GM12878 (cell line): Measurements from ENCODE around the gene IL3RA. TPM values are rescaled to one million over a fixed set of nuclear protein-coding genes. Genes with fewer than 3 reads are reported as not detected.

Source experiments
- ATAC-seq: fragments of 200-7000 bp; cut with Tn5 transposase; 3 replicates; pipeline ENCODE4 v1.9.1; 2020; ENCODE audit warnings: mild to moderate bottlenecking, moderate library complexity
- BruUV-seq: library from RNA; stranded (reverse); fragments of 400-500 nt; replicated peaks from 2 replicates; lab custom pipeline; 2021; lab: Mats Ljungman, UMichigan
- CTCF ChIA-PET: fragments of 300-600 bp; sonication (Branson Sonifier 250); formaldehyde crosslinking; extraction: SDS; loops from one replicate; lab custom pipeline; 2021; ENCODE audit warnings: inconsistent platforms; lab: Yijun Ruan, JAX
- POLR2A ChIA-PET: fragments of 350-600 bp; formaldehyde crosslinking; extraction: SDS; loops from one replicate; lab custom pipeline; 2021; ENCODE audit warnings: inconsistent platforms; lab: Charles Lee
- RAD21 ChIA-PET: fragments of 300-600 bp; sonication (Branson Sonifier 250); formaldehyde crosslinking; loops from one replicate; lab custom pipeline; 2023; ENCODE audit warnings: antibody characterized with exemption; ENCODE audit not compliant: unreplicated experiment; lab: Charles Lee
- SMC1A ChIA-PET: fragments of 300-600 bp; sonication (Branson Sonifier 250); formaldehyde crosslinking; loops from one replicate; lab custom pipeline; 2023; ENCODE audit not compliant: unreplicated experiment, uncharacterized antibody; lab: Charles Lee
- DNase-seq: peaks from one replicate; pipeline ENCODE4 v3.0.0-alpha.2; 2011; ENCODE audit warnings: low read depth, low spot score
- FAIRE-seq: peaks from 3 replicates; lab custom pipeline; 2011; peaks lifted over from hg19 to GRCh38; lab: Jason Lieb, UNC
- H2AFZ ChIP-seq: 2 replicates; pipeline ENCODE4 v1.6.0; 2011; ENCODE audit warnings: low read depth, low read length, control low read depth; ENCODE audit not compliant: control insufficient read depth
- H3K27ac ChIP-seq: 2 replicates; pipeline ENCODE4 v1.5.1; 2011; ENCODE audit warnings: control low read depth; ENCODE audit not compliant: control insufficient read depth, insufficient read depth
- H3K27me3 ChIP-seq, 2 experiments: replicated peaks in 1 of 2; 2 replicates each; pipeline versions ENCODE4 v1.6.0 to v1.6.1; 2011; ENCODE audit warnings: low read length in 1 of 2; ENCODE audit not compliant: control insufficient read depth in 2 of 2, insufficient read depth in 2 of 2
- H3K36me3 ChIP-seq, 2 experiments: 2 replicates each; pipeline ENCODE4 v1.5.1; 2011; ENCODE audit warnings: low read length in 1 of 2; ENCODE audit not compliant: control insufficient read depth in 2 of 2, insufficient read depth in 2 of 2
- H3K4me1 ChIP-seq: 2 replicates; pipeline ENCODE4 v1.6.1; 2011; ENCODE audit warnings: mild to moderate bottlenecking, low read length, moderate library complexity, mixed read lengths; ENCODE audit not compliant: control insufficient read depth, insufficient read depth
- H3K4me2 ChIP-seq: 2 replicates; pipeline ENCODE4 v1.6.0; 2011; ENCODE audit warnings: control low read depth; ENCODE audit not compliant: control insufficient read depth, insufficient read depth
- H3K4me3 ChIP-seq: fragments of 200-600 bp; sonication (generic); 2 replicates; pipeline ENCODE4 v1.5.1; 2016
- H3K79me2 ChIP-seq: 2 replicates; pipeline ENCODE4 v1.6.0; 2011; ENCODE audit warnings: low read length; ENCODE audit not compliant: control insufficient read depth, insufficient read depth
- H3K9ac ChIP-seq: 2 replicates; pipeline ENCODE4 v1.8.0; 2011; ENCODE audit warnings: low read length, control low read depth, mixed read lengths; ENCODE audit not compliant: control insufficient read depth, insufficient read depth
- H3K9me3 ChIP-seq: replicated peaks from 3 replicates; pipeline ENCODE4 v1.5.1; 2011; ENCODE audit warnings: mild to moderate bottlenecking, low read length; ENCODE audit not compliant: control insufficient read depth, insufficient read depth
- H4K20me1 ChIP-seq: 2 replicates; pipeline ENCODE4 v1.6.0; 2011; ENCODE audit not compliant: control insufficient read depth, insufficient read depth
- EED ChIP-seq: sonication (generic); IDR thresholded peaks from 2 replicates; pipeline ENCODE4 v1.6.1; 2016; ENCODE audit warnings: antibody characterized with exemption, low read depth
- HDGF ChIP-seq: fragments of 450-650 bp; IDR thresholded peaks from 2 replicates; pipeline ENCODE4 v1.6.1; 2016; ENCODE audit warnings: antibody characterized with exemption
- KAT2A ChIP-seq: conservative IDR thresholded peaks from 2 replicates; pipeline ENCODE4 v1.6.1; 2011; ENCODE audit warnings: low read depth, low read length; ENCODE audit not compliant: control insufficient read depth
- POLR2A ChIP-seq: IDR thresholded peaks from 2 replicates; pipeline ENCODE4 v1.6.1; 2011; ENCODE audit warnings: low read depth, mild to moderate bottlenecking, low read length
- POLR2AphosphoS2 ChIP-seq: IDR thresholded peaks from 2 replicates; pipeline ENCODE4 v1.6.1; 2011; ENCODE audit warnings: low read depth, mild to moderate bottlenecking, low read length, improper control_type of control experiment, moderate library complexity
- POLR2AphosphoS5 ChIP-seq: IDR thresholded peaks from 2 replicates; pipeline ENCODE4 v1.6.1; 2011; ENCODE audit warnings: mild to moderate bottlenecking, low read length, inconsistent platforms
- RELA ChIP-seq: fragments of 450-650 bp; IDR thresholded peaks from 2 replicates; pipeline ENCODE4 v1.8.0; 2014; ENCODE audit warnings: borderline replicate concordance; ENCODE audit not compliant: partially characterized antibody
- TBL1XR1 ChIP-seq: IDR thresholded peaks from 2 replicates; pipeline ENCODE4 v1.6.1; 2012; ENCODE audit warnings: low read depth, low read length, improper control_type of control experiment
- whole genome bisulfite sequencing: methylation state at CpG from one replicate; pipeline ENCODE4 v1.1.6; 2016; ENCODE audit warnings: low lambda C conversion rate; ENCODE audit not compliant: insufficient replicate concordance, insufficient coverage; ENCODE audit errors: missing lambda C conversion rate; 5-methylcytosine and 5-hydroxymethylcytosine counted together
- in situ Hi-C: fragments of 300-500 bp; cut with MboI; formaldehyde crosslinking; loops from 9 replicates; pipeline ENCODE4 v1.14.3; 2018; ENCODE audit warnings: mixed read lengths
- intact Hi-C: fragments of 100-400 bp; cut with micrococcal nuclease; formaldehyde crosslinking; loops from one replicate; pipeline ENCODE4 v1.14.2; 2022; ENCODE audit not compliant: unreplicated experiment
- polyA plus RNA-seq, 11 experiments: library from polyadenylated mRNA; depleted of rRNA in 4 of 11; unstranded in 6 of 11; stranded (reverse) in 5 of 11; fragments of >200 nt; fragmentation: Nextera tagmentation in 4 of 11; fragmentation: Illumina TruSeq in 1 of 11; extraction: Ambion mirVana in 4 of 11; extraction: Trizol in 1 of 11; gene quantifications; 1 replicate in 1 of 11; 2 replicates in 10 of 11; pipeline versions ENCODE4 v1.2.1 to v1.2.3, GENCODE V29; 2011 to 2016; ENCODE audit warnings: inconsistent platforms in 2 of 11, missing spikeins in 2 of 11, low read depth in 1 of 11
- total RNA-seq, 4 experiments: library from RNA; depleted of rRNA in 3 of 4; stranded (reverse); fragments of >200 nt in 3 of 4; fragmentation: Illumina TruSeq in 1 of 4; extraction: Trizol in 1 of 4; gene quantifications; 2 replicates each; pipeline versions ENCODE4 v1.2.1 to v1.2.3, GENCODE V29; 2013 to 2021

Gene IL3RA
- total and polyA plus RNA-seq, 10 of the 15 experiments (the other 5 are each of a cell fraction or from before 2014, with no cell fraction given): 2.1 to 31.1 (median 17.9) TPM

DNA sequence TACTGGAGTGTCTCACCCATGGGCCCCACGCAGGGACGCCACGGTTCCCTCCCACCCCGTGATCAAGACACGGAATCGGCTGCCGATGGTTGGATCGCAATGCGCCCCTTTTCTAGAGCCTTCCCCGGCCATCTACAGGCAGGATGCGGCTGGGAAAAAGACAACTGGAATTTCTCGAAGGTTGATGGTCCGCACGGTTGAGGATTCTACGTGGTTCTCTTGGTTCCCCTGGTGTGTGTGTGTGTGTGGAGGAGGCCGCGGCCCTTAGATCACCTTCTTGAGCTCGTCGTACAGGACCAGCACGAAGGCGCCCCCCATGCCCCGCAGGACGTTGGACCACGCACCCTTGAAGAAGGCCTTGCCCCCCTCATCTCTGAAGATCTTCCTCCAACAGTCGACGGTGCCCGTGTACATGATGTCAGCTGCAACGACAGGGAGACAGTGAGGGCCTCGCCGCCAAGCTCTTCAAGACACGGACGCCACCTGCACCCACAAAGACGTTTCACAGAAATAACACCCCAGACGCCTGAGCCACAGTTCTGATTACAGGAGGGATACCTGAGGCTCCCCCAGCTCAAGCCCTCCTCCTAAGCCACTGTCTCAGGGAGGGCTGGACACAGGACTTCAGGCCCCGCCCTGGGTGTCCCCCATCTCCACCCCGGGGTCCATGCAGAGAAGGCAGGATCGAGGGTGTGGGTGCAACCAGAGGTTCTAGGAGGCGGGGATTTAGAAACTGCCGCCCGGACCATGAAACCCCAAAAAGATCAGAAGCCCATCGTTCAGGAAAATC, 49.9 kb downstream of the IL3RA start:
- H4K20me1 ChIP-seq: peaks cover 19% of the 10 kb centered on the region; the same call in 1 of the 2 replicates
- FAIRE-seq (no peak), DNase-seq (no peak), ATAC-seq (no peak)
- ChIA-PET POLR2A (no interaction called here), SMC1A (no interaction called here), RAD21 (no interaction called here), CTCF (no interaction called here)
- H3K27ac ChIP-seq: no peak overlapping the region
- 97% methylated on average over 41 of the region's 41 CpGs for WGBS
- H3K4me2 ChIP-seq: no peak overlapping the region
- H3K9ac ChIP-seq: no peak overlapping the region
- BruUV-seq: no TSS peak
- no peaks in the 10 kb centered on the region for H3K27me3 ChIP-seq
- H2AFZ ChIP-seq: no peak overlapping the region
- intact Hi-C loops: no loop called here
- peaks cover 43 to 53% of the 10 kb centered on the region in 2 experiments for H3K36me3 ChIP-seq
- no peak overlapping the region for H3K4me3 ChIP-seq
- in situ Hi-C loops: no loop called here
- peaks cover 8% of the 10 kb centered on the region; the same call in 1 of the 2 replicates for H3K4me1 ChIP-seq
- peaks cover 40% of the 10 kb centered on the region for H3K79me2 ChIP-seq
- TF ChIP-seq KAT2A (no peak), EED (no peak), POLR2AphosphoS5 (peak; percentile 6; the same call in 1 of the 2 replicates)
- H3K9me3 ChIP-seq: no peaks in the 10 kb centered on the region

DNA sequence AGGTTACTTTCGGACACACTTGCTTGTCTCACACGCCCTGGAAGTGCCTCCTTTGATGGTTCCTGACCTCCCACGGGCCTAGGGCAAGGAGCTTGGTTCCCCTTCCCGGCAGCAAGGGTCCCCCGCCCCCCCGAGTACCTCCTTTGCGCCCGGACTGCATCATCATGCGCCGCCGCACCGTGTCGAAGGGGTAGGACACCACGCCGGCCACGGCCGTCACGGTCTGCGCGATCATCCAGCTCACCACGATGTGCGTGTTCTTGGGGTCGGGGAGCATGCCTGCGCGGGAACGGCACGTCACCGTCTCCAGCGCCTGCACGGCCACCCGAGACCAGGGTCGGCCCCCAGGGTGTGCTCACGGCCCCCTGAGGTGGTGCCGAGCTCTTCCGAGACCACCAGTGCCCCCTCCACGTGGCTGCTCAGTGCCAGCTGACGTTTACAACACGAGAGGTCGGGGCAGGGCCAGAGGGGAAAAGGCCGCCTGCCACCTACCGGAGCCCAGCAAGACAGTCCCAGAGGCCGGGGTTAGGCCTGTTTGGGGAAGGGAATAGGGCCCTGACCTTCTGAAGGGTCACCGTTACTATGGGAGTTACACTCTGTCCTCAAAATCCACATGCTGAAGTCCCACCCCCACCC, 50.7 kb downstream of the IL3RA start:
- Histone ChIP-seq H4K20me1 (peaks cover 19% of the 10 kb centered on the region; the same call in 1 of the 2 replicates), H3K4me2 (no peak overlapping the region)
- no TSS peak for BruUV-seq
- FAIRE-seq: no peak
- TF ChIP-seq RELA: no peak
- TF ChIP-seq POLR2AphosphoS2: peak; percentile 29; the same call in 1 of the 2 replicates
- no peak for TF ChIP-seq TBL1XR1
- TF ChIP-seq POLR2AphosphoS5: peak; percentile 14; the same call in 1 of the 2 replicates
- TF ChIP-seq HDGF: no peak
- peak; percentile 73 for TF ChIP-seq POLR2A
- TF ChIP-seq, all 136 proteins: peak for 3
- ATAC-seq: no peak
- whole genome bisulfite sequencing: 98% methylated on average over 42 of the region's 43 CpGs
- Histone ChIP-seq H3K27me3 (no peaks in the 10 kb centered on the region), H3K4me1 (peaks cover 8% of the 10 kb centered on the region; the same call in 1 of the 2 replicates), H3K36me3 (peaks cover 43 to 52% of the 10 kb centered on the region in 2 experiments), H3K79me2 (peaks cover 45% of the 10 kb centered on the region), H3K27ac (no peak overlapping the region), H2AFZ (no peak overlapping the region), H3K9me3 (no peaks in the 10 kb centered on the region), H3K4me3 (no peak overlapping the region), H3K9ac (no peak overlapping the region)
- DNase-seq: no peak
- CTCF ChIA-PET: no interaction called here
- SMC1A ChIA-PET: no interaction called here
- in situ Hi-C loops (no loop called here), intact Hi-C loops (no loop called here)
- RAD21 ChIA-PET: no interaction called here
- POLR2A ChIA-PET: no interaction called here
